ENCODE results near the gene DNAH2. TPM values are rescaled to one million over a fixed set of nuclear protein-coding genes. Genes with fewer than 3 reads are reported as not detected.
A peak's percentile ranks its signal among the peaks of the same experiment; 100 is the strongest.

The DNAH2 gene
- polyA plus RNA-seq, 1 of the 3 experiments (the other 2 are of a cell fraction): 0.13 TPM

DNA sequence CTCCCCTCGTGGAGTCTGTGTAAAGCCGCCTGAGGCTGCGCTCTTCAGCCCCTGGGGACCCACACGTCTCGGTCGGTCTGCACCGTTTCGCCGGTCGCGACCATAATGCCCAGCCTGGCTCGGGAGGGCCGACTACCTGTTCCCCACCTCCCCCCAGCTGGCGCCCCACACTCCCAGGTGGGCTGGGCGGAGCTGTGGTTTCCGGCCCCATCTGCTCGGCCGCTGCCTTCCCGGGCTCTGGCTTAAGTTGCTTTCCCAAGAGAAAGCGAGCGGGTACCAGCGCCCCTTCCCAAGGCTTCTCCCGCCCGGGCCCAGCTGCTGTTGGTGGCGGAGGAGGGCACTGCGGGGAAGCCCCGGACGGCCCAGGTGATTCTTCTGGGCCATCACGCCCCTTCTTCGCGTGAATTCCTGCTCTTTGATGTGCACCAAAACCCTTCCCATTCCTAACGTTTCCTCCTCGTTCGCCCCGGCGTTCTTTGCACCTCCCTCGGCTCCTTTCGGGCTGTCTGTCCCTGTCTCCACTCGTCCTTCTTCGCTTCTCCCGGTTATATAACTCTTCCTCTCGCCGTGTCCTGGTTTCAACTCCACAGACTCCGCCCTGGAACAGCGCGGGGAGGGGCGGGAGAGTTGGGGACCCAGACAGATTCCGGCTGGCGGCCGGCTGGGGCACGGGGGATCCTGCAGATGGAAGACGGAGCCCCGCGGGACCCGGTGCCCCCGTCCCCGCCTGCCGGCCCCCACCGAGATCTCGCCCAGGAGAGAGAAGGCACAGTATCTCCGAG is 118.5 kb downstream of the DNAH2 start:
- Histone ChIP-seq H3K9me2 (no peaks in the 10 kb centered on the region), H3K4me1 (ENCODE audit: control insufficient read depth in 1 of 2, insufficient read depth in 2 of 2, low read depth in 1 of 2, low read length in 1 of 2) (peaks cover 30 to 35% of the 10 kb centered on the region in 2 experiments), H4K20me1 (ENCODE audit: insufficient read depth) (peaks cover 26% of the 10 kb centered on the region), H3K4me3 (ENCODE audit: low read depth in 2 of 2, low read length in 1 of 2) (peak overlapping the region; percentile 90 to 97), H2AFZ (ENCODE audit: low read depth) (peak overlapping the region; percentile 63; the same call in 1 of the 2 replicates), H3F3A (replicated peaks; ENCODE audit: insufficient read depth) (peaks cover 33% of the 10 kb centered on the region), H3K4me2 (peak overlapping the region; percentile 99), H3K36me3 (replicated peaks in 1 of 2; ENCODE audit: control insufficient read depth in 1 of 2, insufficient read depth in 2 of 2, low read length in 1 of 2) (peaks cover 5 to 14% of the 10 kb centered on the region in 2 experiments), H3K27me3 (ENCODE audit: insufficient read depth) (no peaks in the 10 kb centered on the region), H3K79me2 (ENCODE audit: insufficient read depth) (peaks cover 41% of the 10 kb centered on the region), H3K9ac (peak overlapping the region; percentile 99), H3K9me3 (no peaks in the 10 kb centered on the region), H3K27ac (ENCODE audit: low read depth in 2 of 2, low read length in 1 of 2) (peak overlapping the region; percentile 98 to 99)
- ChIA-PET POLR2A (interaction anchor here (0.7 to 3.2 kb wide), 8 partner anchors 9 to 287 kb away, joined by 3 to 19 read pairs (median 4); partner anchors contain the start of genes CHD3, CYB5D1, NAA38 and TNFSF12), CTCF (interaction anchor here (0.6 to 6.5 kb wide), 17 partner anchors 8 to 154 kb away, joined by 3 to 79 read pairs (median 7); partner anchors contain the start of genes CYB5D1, DNAH2, NAA38 and TMEM88)
- TF ChIP-seq RAD21 (IDR thresholded peaks at IDR 0.05; ENCODE audit: low read length) (no peak), RXRA (IDR thresholded peaks at IDR 0.05; ENCODE audit: borderline replicate concordance, low read depth) (peak; percentile 63; the same call in 1 of the 2 replicates), YY1 (IDR thresholded peaks at IDR 0.05; ENCODE audit: low read depth) (no peak), GABPA (IDR thresholded peaks at IDR 0.05; ENCODE audit: low read depth) (no peak), RCOR1 (IDR thresholded peaks at IDR 0.05; ENCODE audit: low read length) (no peak; the same call in 1 of the 2 replicates), POLR2AphosphoS5 (IDR thresholded peaks at IDR 0.05; ENCODE audit: low read depth, low read length) (peak; percentile 61; the same call in 1 of the 2 replicates), TAF1 (IDR thresholded peaks at IDR 0.05; ENCODE audit: borderline replicate concordance, low read depth, low read length) (peak; percentile 52; the same call in 1 of the 2 replicates)
- TF ChIP-seq, protein P1, sequence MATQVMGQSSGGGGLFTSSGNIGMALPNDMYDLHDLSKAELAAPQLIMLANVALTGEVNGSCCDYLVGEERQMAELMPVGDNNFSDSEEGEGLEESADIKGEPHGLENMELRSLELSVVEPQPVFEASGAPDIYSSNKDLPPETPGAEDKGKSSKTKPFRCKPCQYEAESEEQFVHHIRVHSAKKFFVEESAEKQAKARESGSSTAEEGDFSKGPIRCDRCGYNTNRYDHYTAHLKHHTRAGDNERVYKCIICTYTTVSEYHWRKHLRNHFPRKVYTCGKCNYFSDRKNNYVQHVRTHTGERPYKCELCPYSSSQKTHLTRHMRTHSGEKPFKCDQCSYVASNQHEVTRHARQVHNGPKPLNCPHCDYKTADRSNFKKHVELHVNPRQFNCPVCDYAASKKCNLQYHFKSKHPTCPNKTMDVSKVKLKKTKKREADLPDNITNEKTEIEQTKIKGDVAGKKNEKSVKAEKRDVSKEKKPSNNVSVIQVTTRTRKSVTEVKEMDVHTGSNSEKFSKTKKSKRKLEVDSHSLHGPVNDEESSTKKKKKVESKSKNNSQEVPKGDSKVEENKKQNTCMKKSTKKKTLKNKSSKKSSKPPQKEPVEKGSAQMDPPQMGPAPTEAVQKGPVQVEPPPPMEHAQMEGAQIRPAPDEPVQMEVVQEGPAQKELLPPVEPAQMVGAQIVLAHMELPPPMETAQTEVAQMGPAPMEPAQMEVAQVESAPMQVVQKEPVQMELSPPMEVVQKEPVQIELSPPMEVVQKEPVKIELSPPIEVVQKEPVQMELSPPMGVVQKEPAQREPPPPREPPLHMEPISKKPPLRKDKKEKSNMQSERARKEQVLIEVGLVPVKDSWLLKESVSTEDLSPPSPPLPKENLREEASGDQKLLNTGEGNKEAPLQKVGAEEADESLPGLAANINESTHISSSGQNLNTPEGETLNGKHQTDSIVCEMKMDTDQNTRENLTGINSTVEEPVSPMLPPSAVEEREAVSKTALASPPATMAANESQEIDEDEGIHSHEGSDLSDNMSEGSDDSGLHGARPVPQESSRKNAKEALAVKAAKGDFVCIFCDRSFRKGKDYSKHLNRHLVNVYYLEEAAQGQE (IDR thresholded peaks at IDR 0.05; ENCODE audit: low read depth, low read length): no peak
- peak; percentile 55 for DNase-seq
- WGBS (ENCODE audit: low lambda C conversion rate): under 1% methylated on average over 47 of the region's 61 CpGs

DNA sequence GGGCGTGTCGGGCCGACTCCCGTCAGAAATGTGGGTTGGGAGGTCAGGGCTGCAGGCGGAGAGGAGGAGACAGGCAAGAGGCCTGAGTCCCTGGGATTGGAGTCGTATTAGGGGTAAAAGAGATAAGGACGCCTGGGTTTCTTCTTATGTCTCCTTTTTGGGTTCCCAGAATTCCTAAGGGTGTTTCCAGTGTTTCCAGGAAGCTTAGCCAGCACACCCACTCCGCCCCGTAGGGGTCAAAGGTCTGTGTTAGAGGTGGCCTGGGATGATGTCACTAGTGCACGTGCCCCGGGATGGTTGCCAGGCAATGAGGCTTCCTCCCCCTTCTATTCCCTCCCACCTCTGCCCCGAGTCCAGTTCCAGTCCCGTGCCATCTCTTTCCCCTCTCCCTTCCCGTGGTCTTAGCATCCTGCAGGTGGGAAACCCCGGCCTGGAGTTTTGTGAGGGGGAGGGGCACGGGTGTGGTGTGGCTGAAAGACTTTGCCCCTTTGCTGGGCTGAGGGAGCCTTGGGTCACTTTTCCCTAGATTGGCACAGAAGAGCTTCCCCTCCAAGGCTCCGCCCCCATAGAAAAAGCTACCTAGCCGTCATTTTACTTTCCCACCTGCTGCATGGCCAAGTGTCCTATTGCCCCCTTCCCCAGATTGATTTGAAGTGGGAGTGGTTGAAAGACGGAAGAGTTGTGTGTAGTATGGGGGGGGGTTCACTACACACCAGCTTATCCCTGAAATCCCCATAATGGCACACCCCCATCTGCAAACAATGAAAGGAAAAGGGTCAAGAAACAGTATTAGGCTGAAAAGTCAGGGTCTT is 119.3 kb downstream of the DNAH2 start:
- peaks cover 5 to 14% of the 10 kb centered on the region in 2 experiments for H3K36me3 ChIP-seq (replicated peaks in 1 of 2; ENCODE audit: control insufficient read depth in 1 of 2, insufficient read depth in 2 of 2, low read length in 1 of 2)
- peak overlapping the region; percentile 63; the same call in 1 of the 2 replicates for H2AFZ ChIP-seq (ENCODE audit: low read depth)
- no peaks in the 10 kb centered on the region for H3K27me3 ChIP-seq (ENCODE audit: insufficient read depth)
- peak; percentile 85 for DNase-seq
- peak overlapping the region; percentile 99 for H3K4me2 ChIP-seq
- peak overlapping the region; percentile 99 for H3K9ac ChIP-seq
- H3K9me3 ChIP-seq: no peaks in the 10 kb centered on the region
- peaks cover 39% of the 10 kb centered on the region for H3F3A ChIP-seq (replicated peaks; ENCODE audit: insufficient read depth)
- POLR2A ChIA-PET: interaction anchor here (0.9 to 3.1 kb wide), 6 partner anchors 8 to 120 kb away, joined by 3 to 17 read pairs (median 4); partner anchors contain the start of genes CYB5D1, DNAH2 and NAA38
- no peaks in the 10 kb centered on the region for H3K9me2 ChIP-seq
- H3K4me1 ChIP-seq (ENCODE audit: control insufficient read depth in 1 of 2, insufficient read depth in 2 of 2, low read depth in 1 of 2, low read length in 1 of 2): peaks cover 32 to 40% of the 10 kb centered on the region in 2 experiments
- WGBS (ENCODE audit: low lambda C conversion rate): under 1% methylated on average over 18 of the region's 19 CpGs
- peaks cover 31% of the 10 kb centered on the region for H4K20me1 ChIP-seq (ENCODE audit: insufficient read depth)
- CTCF ChIA-PET: interaction anchor here (0.6 to 6.5 kb wide), 17 partner anchors 8 to 439 kb away, joined by 3 to 58 read pairs (median 5); partner anchors contain the start of genes CYB5D1, DNAH2, NAA38 and TMEM88
- H3K27ac ChIP-seq (ENCODE audit: low read depth in 2 of 2, low read length in 1 of 2): peak overlapping the region; percentile 98 to 99
- peaks cover 45% of the 10 kb centered on the region for H3K79me2 ChIP-seq (ENCODE audit: insufficient read depth)
- H3K4me3 ChIP-seq (ENCODE audit: low read depth in 2 of 2, low read length in 1 of 2): peak overlapping the region; percentile 90 to 97
- TF ChIP-seq, protein P2, sequence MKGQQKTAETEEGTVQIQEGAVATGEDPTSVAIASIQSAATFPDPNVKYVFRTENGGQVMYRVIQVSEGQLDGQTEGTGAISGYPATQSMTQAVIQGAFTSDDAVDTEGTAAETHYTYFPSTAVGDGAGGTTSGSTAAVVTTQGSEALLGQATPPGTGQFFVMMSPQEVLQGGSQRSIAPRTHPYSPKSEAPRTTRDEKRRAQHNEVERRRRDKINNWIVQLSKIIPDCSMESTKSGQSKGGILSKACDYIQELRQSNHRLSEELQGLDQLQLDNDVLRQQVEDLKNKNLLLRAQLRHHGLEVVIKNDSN (IDR thresholded peaks at IDR 0.05; ENCODE audit: borderline replicate concordance, low read depth): peak; percentile 85
- TF ChIP-seq, protein P3, sequence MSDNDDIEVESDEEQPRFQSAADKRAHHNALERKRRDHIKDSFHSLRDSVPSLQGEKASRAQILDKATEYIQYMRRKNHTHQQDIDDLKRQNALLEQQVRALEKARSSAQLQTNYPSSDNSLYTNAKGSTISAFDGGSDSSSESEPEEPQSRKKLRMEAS (IDR thresholded peaks at IDR 0.05; ENCODE audit: low read depth): peak; percentile 97
- TF ChIP-seq EP300 (IDR thresholded peaks at IDR 0.05; ENCODE audit: borderline replicate concordance in 1 of 2, low read depth in 1 of 2, low read length in 1 of 2): peak; percentile 66 to 71
- peak; percentile 97 for TF ChIP-seq CHD2 (IDR thresholded peaks at IDR 0.05; ENCODE audit: low read length, partially characterized antibody)
- TF ChIP-seq RFX5 (IDR thresholded peaks at IDR 0.05; ENCODE audit: low read length): peak; percentile 90
- no peak for TF ChIP-seq RAD21 (IDR thresholded peaks at IDR 0.05; ENCODE audit: low read length)
- TF ChIP-seq, protein P4, sequence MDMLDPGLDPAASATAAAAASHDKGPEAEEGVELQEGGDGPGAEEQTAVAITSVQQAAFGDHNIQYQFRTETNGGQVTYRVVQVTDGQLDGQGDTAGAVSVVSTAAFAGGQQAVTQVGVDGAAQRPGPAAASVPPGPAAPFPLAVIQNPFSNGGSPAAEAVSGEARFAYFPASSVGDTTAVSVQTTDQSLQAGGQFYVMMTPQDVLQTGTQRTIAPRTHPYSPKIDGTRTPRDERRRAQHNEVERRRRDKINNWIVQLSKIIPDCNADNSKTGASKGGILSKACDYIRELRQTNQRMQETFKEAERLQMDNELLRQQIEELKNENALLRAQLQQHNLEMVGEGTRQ (IDR thresholded peaks at IDR 0.05; ENCODE audit: borderline replicate concordance, low read depth, low read length): peak; percentile 50; the same call in 1 of the 2 replicates
- 0 out of 2 replicates have a peak, but pooled peaks have one; percentile 45 for TF ChIP-seq GABPA (IDR thresholded peaks at IDR 0.05; ENCODE audit: low read depth)
- peak; percentile 98 for TF ChIP-seq SIN3A (IDR thresholded peaks at IDR 0.05; ENCODE audit: borderline replicate concordance, low read depth, low read length)
- TF ChIP-seq RXRA (IDR thresholded peaks at IDR 0.05; ENCODE audit: borderline replicate concordance, low read depth): peak; percentile 80; the same call in 1 of the 2 replicates

Data from SK-N-SH (cell line).